OCI-LY1 (cell line): ENCODE measurements around the gene TMEM234.

ENCODE experiments used
- H2AFZ ChIP-seq: fragments of 200-600 bp; sonication (generic), shearing (Covaris generic); 2 replicates; pipeline ENCODE4 v1.6.0; 2014; ENCODE audit warnings: antibody characterized with exemption, mild to moderate bottlenecking, low read length
- H3F3A ChIP-seq: fragments of 200-600 bp; sonication (generic), shearing (Covaris generic); 2 replicates; pipeline ENCODE4 v1.6.0; 2014; ENCODE audit warnings: mild to moderate bottlenecking, antibody characterized with exemption, low read length, moderate library complexity; ENCODE audit not compliant: insufficient read depth
- H3K27ac ChIP-seq: fragments of 200-600 bp; sonication (generic); 2 replicates; pipeline ENCODE4 v1.5.1; 2014; ENCODE audit warnings: low read length, mixed run types, mild to moderate bottlenecking, low read depth; ENCODE audit not compliant: poor library complexity, severe bottlenecking
- H3K27me3 ChIP-seq: fragments of 200-600 bp; sonication (generic); 2 replicates; pipeline ENCODE4 v1.6.0; 2014; ENCODE audit warnings: antibody characterized with exemption, mild to moderate bottlenecking, low read length, moderate library complexity; ENCODE audit not compliant: insufficient read depth
- H3K36me3 ChIP-seq: fragments of 200-600 bp; sonication (generic); 2 replicates; pipeline ENCODE4 v1.6.1; 2014; ENCODE audit warnings: mild to moderate bottlenecking, antibody characterized with exemption, low read length, moderate library complexity, mixed read lengths; ENCODE audit not compliant: insufficient read depth
- H3K4me1 ChIP-seq: fragments of 200-600 bp; sonication (generic); 2 replicates; pipeline ENCODE4 v1.5.1; 2014; ENCODE audit warnings: mild to moderate bottlenecking, low read length, moderate library complexity; ENCODE audit not compliant: insufficient read depth, severe bottlenecking
- H3K4me2 ChIP-seq: fragments of 200-600 bp; sonication (generic), shearing (Covaris generic); 2 replicates; pipeline ENCODE4 v1.6.1; 2014; ENCODE audit warnings: low read length
- H3K4me3 ChIP-seq: fragments of 200-600 bp; sonication (generic); 2 replicates; pipeline ENCODE4 v1.5.1; 2014; ENCODE audit warnings: low read length, low read depth, mild to moderate bottlenecking, mixed read lengths; ENCODE audit not compliant: poor library complexity, severe bottlenecking
- H3K79me2 ChIP-seq: fragments of 200-600 bp; shearing (Covaris generic); 2 replicates; pipeline ENCODE4 v1.6.1; 2016; ENCODE audit warnings: mixed run types, low read length, mixed read lengths; ENCODE audit not compliant: insufficient read depth
- H3K9ac ChIP-seq: fragments of 200-600 bp; sonication (generic), shearing (Covaris generic); 2 replicates; pipeline ENCODE4 v1.6.1; 2014; ENCODE audit warnings: mild to moderate bottlenecking, low read length, mixed read lengths
- H3K9me2 ChIP-seq: fragments of 200-600 bp; sonication (generic), shearing (Covaris generic); 2 replicates; pipeline ENCODE4 v1.6.1; 2014; ENCODE audit warnings: low read depth, mild to moderate bottlenecking, low read length, mixed read lengths
- H3K9me3 ChIP-seq: fragments of 200-600 bp; shearing (Covaris generic); 2 replicates; pipeline ENCODE4 v1.6.1; 2014; ENCODE audit warnings: low read length, mixed read lengths
- H4K20me1 ChIP-seq: fragments of 200-600 bp; sonication (generic), shearing (Covaris generic); 2 replicates; pipeline ENCODE4 v1.6.0; 2016; ENCODE audit warnings: mild to moderate bottlenecking, low read length; ENCODE audit not compliant: insufficient read depth
- CTCF ChIP-seq: fragments of 200-600 bp; sonication (generic), shearing (Covaris generic); IDR thresholded peaks from 2 replicates; pipeline ENCODE4 v1.5.1; 2017; ENCODE audit warnings: mild to moderate bottlenecking, antibody characterized with exemption, low read length, moderate library complexity, mixed read lengths
- EZH2 ChIP-seq: fragments of 200-600 bp; sonication (generic), shearing (Covaris generic); IDR thresholded peaks from 2 replicates; pipeline ENCODE4 v1.8.0; 2017; ENCODE audit warnings: borderline replicate concordance, mixed run types, mild to moderate bottlenecking, antibody characterized with exemption, low read length, moderate library complexity, mixed read lengths

TMEM234 gene

GRCh38 chr1:32240140-32240951 lies 18.2 kb upstream of the TMEM234 start:
- Histone ChIP-seq H3K4me2 (peak overlapping the region; percentile 83), H3K9me3 (no peaks in the 10 kb centered on the region), H3K4me1 (peaks cover 33% of the 10 kb centered on the region), H2AFZ (0 out of 2 replicates have a peak overlapping the region, but pooled peaks have one; percentile 34), H3K27me3 (no peaks in the 10 kb centered on the region), H3K36me3 (no peaks in the 10 kb centered on the region), H3K9ac (peak overlapping the region; percentile 69), H3K9me2 (no peaks in the 10 kb centered on the region), H3K27ac (peak overlapping the region; percentile 72), H4K20me1 (no peaks in the 10 kb centered on the region), H3K79me2 (no peaks in the 10 kb centered on the region), H3K4me3 (peak overlapping the region; percentile 64), H3F3A (peaks cover 3% of the 10 kb centered on the region; the same call in 1 of the 2 replicates)
- peak; percentile 40 for TF ChIP-seq CTCF
- TF ChIP-seq EZH2, result no peak

DNA sequence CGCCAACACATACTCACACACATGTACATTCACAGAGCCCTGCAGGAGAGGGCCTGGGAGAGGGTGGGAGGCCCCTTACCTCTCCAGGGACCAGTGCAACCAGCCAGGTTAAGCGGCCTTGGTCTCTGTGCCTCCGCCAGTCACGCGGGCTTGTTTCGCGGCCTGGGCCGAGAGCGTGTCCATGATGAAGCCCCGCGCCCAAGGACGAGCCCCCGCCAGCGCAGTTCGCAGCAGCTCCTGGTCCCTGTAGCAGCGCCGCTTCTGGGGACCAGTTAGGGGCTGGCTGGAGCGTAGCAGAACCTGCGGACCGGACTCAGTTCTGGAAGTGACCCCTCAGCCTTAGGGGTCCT lies 17.6 kb upstream of the TMEM234 start:
- H3F3A ChIP-seq, result peaks cover 3% of the 10 kb centered on the region; the same call in 1 of the 2 replicates

DNA sequence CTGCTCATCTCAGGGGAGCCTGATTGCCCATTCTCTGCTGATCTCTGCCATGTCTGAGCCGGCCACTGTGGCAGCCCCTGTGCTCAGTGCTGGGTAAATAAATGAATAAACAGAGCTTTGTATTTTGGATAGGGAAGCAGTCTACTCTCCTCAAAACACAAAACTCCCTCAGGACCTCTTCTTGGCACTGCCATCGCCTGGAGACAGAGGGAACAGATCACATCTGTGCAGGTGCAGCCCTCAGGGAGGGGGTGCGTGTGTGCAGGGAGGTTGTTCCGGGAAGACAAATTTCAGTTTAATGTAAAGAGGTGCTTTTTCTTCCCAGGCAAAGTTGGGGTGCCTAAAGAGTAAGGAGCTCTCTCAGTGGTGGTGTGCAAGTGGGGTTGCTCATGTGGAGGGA lies 17.2 kb upstream of the TMEM234 start:
- no peaks in the 10 kb centered on the region for H3K9me3 ChIP-seq
- peaks cover 40% of the 10 kb centered on the region for H3K4me1 ChIP-seq
- H2AFZ ChIP-seq, result no peak overlapping the region
- no peaks in the 10 kb centered on the region for H4K20me1 ChIP-seq
- H3K36me3 ChIP-seq, result peaks cover 6% of the 10 kb centered on the region; the same call in 1 of the 2 replicates
- H3K9ac ChIP-seq, result peak overlapping the region; percentile 69; the same call in 1 of the 2 replicates
- H3K4me2 ChIP-seq, result peak overlapping the region; percentile 83
- no peaks in the 10 kb centered on the region for H3K27me3 ChIP-seq
- H3K79me2 ChIP-seq, result no peaks in the 10 kb centered on the region
- peak overlapping the region; percentile 72 for H3K27ac ChIP-seq
- H3F3A ChIP-seq, result peaks cover 3% of the 10 kb centered on the region; the same call in 1 of the 2 replicates
- no peaks in the 10 kb centered on the region for H3K9me2 ChIP-seq
- TF ChIP-seq CTCF (peak; percentile 21; the same call in 1 of the 2 replicates), EZH2 (no peak)
- peak overlapping the region; percentile 64 for H3K4me3 ChIP-seq

More for the DNA sequence above, 17.6 kb upstream of the TMEM234 start:
- H4K20me1 ChIP-seq, result no peaks in the 10 kb centered on the region
- H3K79me2 ChIP-seq, result no peaks in the 10 kb centered on the region
- peak overlapping the region; percentile 72 for H3K27ac ChIP-seq
- H3K4me2 ChIP-seq, result peak overlapping the region; percentile 83
- no peaks in the 10 kb centered on the region for H3K27me3 ChIP-seq
- peak overlapping the region; percentile 69 for H3K9ac ChIP-seq
- no peak for TF ChIP-seq CTCF
- TF ChIP-seq EZH2, result no peak
- peaks cover 2% of the 10 kb centered on the region; the same call in 1 of the 2 replicates for H3K36me3 ChIP-seq
- peaks cover 35% of the 10 kb centered on the region for H3K4me1 ChIP-seq
- H3K9me2 ChIP-seq, result no peaks in the 10 kb centered on the region
- 0 out of 2 replicates have a peak overlapping the region, but pooled peaks have one; percentile 34 for H2AFZ ChIP-seq
- H3K9me3 ChIP-seq, result no peaks in the 10 kb centered on the region
- peak overlapping the region; percentile 64 for H3K4me3 ChIP-seq
